Astrocyte (in vitro differentiated cells and primary cell): ENCODE data around the gene CFH. TPM values are rescaled to one million over a fixed set of nuclear protein-coding genes. Genes with fewer than 3 reads are reported as not detected.

ENCODE experiments used
- DNase-seq: peaks from one replicate; pipeline ENCODE4 v3.0.0-alpha.2; 2010; ENCODE audit warnings: low read depth
- FAIRE-seq: peaks from 2 replicates; lab custom pipeline; 2011; peaks lifted over from hg19 to GRCh38; lab: Jason Lieb, UNC
- H2AFZ ChIP-seq: 2 replicates; pipeline ENCODE4 v1.6.0; 2012; ENCODE audit warnings: low read depth, low read length, inconsistent platforms
- H3K27ac ChIP-seq: 2 replicates; pipeline ENCODE4 v1.5.1; 2011; ENCODE audit warnings: low read depth, low read length, inconsistent platforms
- H3K27me3 ChIP-seq: 2 replicates; pipeline ENCODE4 v1.6.0; 2011; ENCODE audit warnings: low read length, inconsistent platforms; ENCODE audit not compliant: insufficient read depth
- H3K36me3 ChIP-seq: 2 replicates; pipeline ENCODE4 v1.5.1; 2011; ENCODE audit warnings: low read length, inconsistent platforms; ENCODE audit not compliant: insufficient read depth
- H3K4me1 ChIP-seq: 2 replicates; pipeline ENCODE4 v1.5.1; 2011; ENCODE audit warnings: low read length, inconsistent platforms; ENCODE audit not compliant: insufficient read depth
- H3K4me2 ChIP-seq: 2 replicates; pipeline ENCODE4 v1.6.0; 2012; ENCODE audit warnings: low read length, inconsistent platforms
- H3K4me3 ChIP-seq: 2 replicates; pipeline ENCODE4 v1.5.1; 2011; ENCODE audit warnings: low read depth, mild to moderate bottlenecking, low read length, inconsistent platforms; ENCODE audit not compliant: insufficient read depth
- H3K79me2 ChIP-seq: 2 replicates; pipeline ENCODE4 v1.6.0; 2012; ENCODE audit warnings: mild to moderate bottlenecking, low read length, inconsistent platforms; ENCODE audit not compliant: insufficient read depth
- H3K9ac ChIP-seq: 2 replicates; pipeline ENCODE4 v1.6.0; 2012; ENCODE audit warnings: mild to moderate bottlenecking, low read length, inconsistent platforms
- H3K9me3 ChIP-seq: 2 replicates; pipeline ENCODE4 v1.5.1; 2012; ENCODE audit warnings: low read depth, mild to moderate bottlenecking, low read length, inconsistent platforms; ENCODE audit not compliant: insufficient read depth
- H4K20me1 ChIP-seq: 2 replicates; pipeline ENCODE4 v1.6.0; 2012; ENCODE audit warnings: low read length, inconsistent platforms; ENCODE audit not compliant: insufficient read depth
- H3K27ac Mint-ChIP-seq: one replicate; pipeline ENCODE4 v1.8.0; 2021; ENCODE audit warnings: mild to moderate bottlenecking, mixed read lengths; ENCODE audit not compliant: unreplicated experiment
- H3K27me3 Mint-ChIP-seq: one replicate; pipeline ENCODE4 v1.8.0; 2021; ENCODE audit warnings: low read depth, mixed read lengths; ENCODE audit not compliant: unreplicated experiment
- H3K36me3 Mint-ChIP-seq: one replicate; pipeline ENCODE4 v1.8.0; 2021; ENCODE audit warnings: low read depth, mixed read lengths; ENCODE audit not compliant: unreplicated experiment
- H3K4me1 Mint-ChIP-seq: one replicate; pipeline ENCODE4 v1.8.0; 2021; ENCODE audit warnings: low read depth, mixed read lengths; ENCODE audit not compliant: unreplicated experiment
- H3K4me3 Mint-ChIP-seq: one replicate; pipeline ENCODE4 v1.8.0; 2021; ENCODE audit warnings: mild to moderate bottlenecking, moderate library complexity, mixed read lengths; ENCODE audit not compliant: unreplicated experiment
- H3K9me3 Mint-ChIP-seq: one replicate; pipeline ENCODE4 v1.8.0; 2021; ENCODE audit warnings: mild to moderate bottlenecking, mixed read lengths; ENCODE audit not compliant: unreplicated experiment
- EZH2 ChIP-seq: IDR thresholded peaks from 2 replicates; pipeline ENCODE4 v1.6.1; 2012; ENCODE audit warnings: mild to moderate bottlenecking, low read length, inconsistent platforms; ENCODE audit not compliant: insufficient read depth
- total RNA-seq: library from RNA; stranded (reverse); gene quantifications from 2 replicates; pipeline ENCODE4 v1.2.1, GENCODE V29; 2021
- TF ChIP-seq, protein P1 (sequence below): IDR thresholded peaks from 2 replicates; pipeline ENCODE4 v1.5.1; 2011; ENCODE audit warnings: low read depth, mild to moderate bottlenecking, inconsistent platforms, low read length, moderate library complexity; ENCODE audit not compliant: insufficient read depth

CFH gene
- total RNA-seq, 1 donor from 2014 or later: 15.8 TPM

GRCh38 chr1:196660852-196661251 is 9.0 kb downstream of the CFH start:
- no peaks in the 10 kb centered on the region for H3K36me3 ChIP-seq
- Mint-ChIP-seq H3K27me3 (no peaks in the 10 kb centered on the region), H3K27ac (no peak overlapping the region), H3K4me3 (no peak overlapping the region), H3K9me3 (no peaks in the 10 kb centered on the region), H3K36me3 (peaks cover 2% of the 10 kb centered on the region), H3K4me1 (no peaks in the 10 kb centered on the region)
- TF ChIP-seq EZH2: no peak
- TF ChIP-seq, protein P1, sequence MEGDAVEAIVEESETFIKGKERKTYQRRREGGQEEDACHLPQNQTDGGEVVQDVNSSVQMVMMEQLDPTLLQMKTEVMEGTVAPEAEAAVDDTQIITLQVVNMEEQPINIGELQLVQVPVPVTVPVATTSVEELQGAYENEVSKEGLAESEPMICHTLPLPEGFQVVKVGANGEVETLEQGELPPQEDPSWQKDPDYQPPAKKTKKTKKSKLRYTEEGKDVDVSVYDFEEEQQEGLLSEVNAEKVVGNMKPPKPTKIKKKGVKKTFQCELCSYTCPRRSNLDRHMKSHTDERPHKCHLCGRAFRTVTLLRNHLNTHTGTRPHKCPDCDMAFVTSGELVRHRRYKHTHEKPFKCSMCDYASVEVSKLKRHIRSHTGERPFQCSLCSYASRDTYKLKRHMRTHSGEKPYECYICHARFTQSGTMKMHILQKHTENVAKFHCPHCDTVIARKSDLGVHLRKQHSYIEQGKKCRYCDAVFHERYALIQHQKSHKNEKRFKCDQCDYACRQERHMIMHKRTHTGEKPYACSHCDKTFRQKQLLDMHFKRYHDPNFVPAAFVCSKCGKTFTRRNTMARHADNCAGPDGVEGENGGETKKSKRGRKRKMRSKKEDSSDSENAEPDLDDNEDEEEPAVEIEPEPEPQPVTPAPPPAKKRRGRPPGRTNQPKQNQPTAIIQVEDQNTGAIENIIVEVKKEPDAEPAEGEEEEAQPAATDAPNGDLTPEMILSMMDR: peak; percentile 42
- H3K9me3 ChIP-seq: no peaks in the 10 kb centered on the region
- H3K79me2 ChIP-seq: peaks cover 3% of the 10 kb centered on the region
- peaks cover 3% of the 10 kb centered on the region for H4K20me1 ChIP-seq
- no peak overlapping the region for H2AFZ ChIP-seq
- FAIRE-seq: no peak
- no peak overlapping the region for H3K27ac ChIP-seq
- no peaks in the 10 kb centered on the region for H3K27me3 ChIP-seq
- no peaks in the 10 kb centered on the region for H3K4me1 ChIP-seq
- peak overlapping the region; percentile 55 for H3K4me2 ChIP-seq
- no peak overlapping the region for H3K9ac ChIP-seq
- H3K4me3 ChIP-seq: no peak overlapping the region
- no peak for DNase-seq

- Histone ChIP-seq H3K4me2 (no peak overlapping the region), H2AFZ (no peak overlapping the region), H3K27ac (no peak overlapping the region), H3K9ac (no peak overlapping the region), H3K4me1 (no peaks in the 10 kb centered on the region), H3K27me3 (no peaks in the 10 kb centered on the region), H3K79me2 (peaks cover 3% of the 10 kb centered on the region), H4K20me1 (peaks cover 3% of the 10 kb centered on the region), H3K4me3 (no peak overlapping the region), H3K36me3 (no peaks in the 10 kb centered on the region), H3K9me3 (no peaks in the 10 kb centered on the region)
- Mint-ChIP-seq H3K27ac (no peak overlapping the region), H3K9me3 (no peaks in the 10 kb centered on the region), H3K4me1 (no peaks in the 10 kb centered on the region), H3K36me3 (peaks cover 2% of the 10 kb centered on the region), H3K27me3 (no peaks in the 10 kb centered on the region), H3K4me3 (no peak overlapping the region)
- TF ChIP-seq EZH2: no peak
- TF ChIP-seq, protein P1: no peak
- DNase-seq: no peak
- no peak for FAIRE-seq
Observed at GRCh38 chr1:196661345-196661744, 9.5 kb downstream of the CFH start.

DNA sequence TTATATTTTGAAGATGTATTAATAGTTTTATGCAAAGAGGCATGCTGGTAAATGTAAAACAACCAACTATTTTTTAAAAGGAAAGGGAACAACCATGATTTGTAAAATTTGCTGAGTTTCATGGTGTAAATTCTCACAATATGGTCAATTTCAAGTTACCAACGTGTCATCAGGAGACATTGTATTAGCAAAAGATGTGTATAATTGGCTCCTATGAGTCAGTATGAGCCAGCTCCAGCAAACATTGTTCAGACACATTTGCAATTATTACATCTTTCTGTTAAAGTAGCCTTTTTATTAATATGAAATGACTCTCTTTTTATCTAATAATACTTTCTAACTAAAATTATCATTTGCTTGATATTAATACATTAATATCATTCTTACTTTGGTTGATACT is 15.3 kb downstream of the CFH start:
- Mint-ChIP-seq H3K36me3 (peaks cover 2% of the 10 kb centered on the region), H3K9me3 (no peaks in the 10 kb centered on the region), H3K27ac (no peak overlapping the region), H3K4me1 (no peaks in the 10 kb centered on the region), H3K27me3 (no peaks in the 10 kb centered on the region), H3K4me3 (no peak overlapping the region)
- Histone ChIP-seq H3K9ac (no peak overlapping the region), H3K4me3 (no peak overlapping the region), H3K27me3 (no peaks in the 10 kb centered on the region), H2AFZ (no peak overlapping the region), H3K27ac (no peak overlapping the region), H3K79me2 (peaks cover 3% of the 10 kb centered on the region), H3K36me3 (no peaks in the 10 kb centered on the region), H4K20me1 (peaks cover 3% of the 10 kb centered on the region), H3K4me1 (no peaks in the 10 kb centered on the region), H3K4me2 (no peak overlapping the region), H3K9me3 (no peaks in the 10 kb centered on the region)
- no peak for TF ChIP-seq EZH2
- TF ChIP-seq, protein P1: no peak
- DNase-seq (peak; percentile 3), FAIRE-seq (no peak)
